GM06990 (cell line): ENCODE measurements around the gene ABHD12B.

ENCODE experiments used
- DNase-seq: peaks from one replicate; pipeline ENCODE4 v3.0.0-alpha.2; 2011; ENCODE audit not compliant: insufficient read length; ENCODE audit errors: extremely low read depth
- H3K27me3 ChIP-seq: replicated peaks from 2 replicates; pipeline ENCODE4 v1.6.0; 2011; ENCODE audit warnings: low read length; ENCODE audit not compliant: control insufficient read depth, insufficient read depth
- H3K36me3 ChIP-seq: 2 replicates; pipeline ENCODE4 v1.5.1; 2011; ENCODE audit warnings: low read length; ENCODE audit not compliant: control insufficient read depth, insufficient read depth
- H3K4me3 ChIP-seq: replicated peaks from 2 replicates; pipeline ENCODE4 v1.5.1; 2011; ENCODE audit warnings: low read depth, mild to moderate bottlenecking, control low read depth, low read length
- TF ChIP-seq, protein P1 (sequence below): IDR thresholded peaks from 2 replicates; pipeline ENCODE4 v1.5.1; 2011; ENCODE audit warnings: low read length, control low read depth, mild to moderate bottlenecking, inconsistent platforms; ENCODE audit not compliant: insufficient read depth, poor library complexity, severe bottlenecking

ABHD12B gene

DNA sequence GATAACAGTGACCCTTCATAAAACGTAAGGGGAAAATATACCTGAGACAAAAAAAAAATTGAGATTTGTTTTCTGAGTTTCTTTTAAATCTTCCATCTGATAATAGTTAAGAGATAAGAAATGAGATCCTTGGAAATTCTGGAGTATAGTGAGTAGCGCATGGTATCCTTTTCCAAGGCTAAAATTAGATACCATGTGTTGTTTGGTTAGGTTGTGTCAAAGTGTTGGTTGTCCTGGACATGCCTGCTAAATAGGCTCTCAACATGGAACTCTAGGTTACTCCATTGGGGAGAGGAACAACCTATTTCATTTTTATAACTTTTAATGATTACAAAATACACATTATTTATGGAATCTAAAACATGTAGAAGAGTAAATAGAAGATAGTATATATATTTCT is 57.7 kb downstream of the ABHD12B start:
- Histone ChIP-seq H3K36me3 (no peaks in the 10 kb centered on the region), H3K4me3 (no peak overlapping the region), H3K27me3 (no peaks in the 10 kb centered on the region)
- no peak for DNase-seq
- TF ChIP-seq, protein P1, sequence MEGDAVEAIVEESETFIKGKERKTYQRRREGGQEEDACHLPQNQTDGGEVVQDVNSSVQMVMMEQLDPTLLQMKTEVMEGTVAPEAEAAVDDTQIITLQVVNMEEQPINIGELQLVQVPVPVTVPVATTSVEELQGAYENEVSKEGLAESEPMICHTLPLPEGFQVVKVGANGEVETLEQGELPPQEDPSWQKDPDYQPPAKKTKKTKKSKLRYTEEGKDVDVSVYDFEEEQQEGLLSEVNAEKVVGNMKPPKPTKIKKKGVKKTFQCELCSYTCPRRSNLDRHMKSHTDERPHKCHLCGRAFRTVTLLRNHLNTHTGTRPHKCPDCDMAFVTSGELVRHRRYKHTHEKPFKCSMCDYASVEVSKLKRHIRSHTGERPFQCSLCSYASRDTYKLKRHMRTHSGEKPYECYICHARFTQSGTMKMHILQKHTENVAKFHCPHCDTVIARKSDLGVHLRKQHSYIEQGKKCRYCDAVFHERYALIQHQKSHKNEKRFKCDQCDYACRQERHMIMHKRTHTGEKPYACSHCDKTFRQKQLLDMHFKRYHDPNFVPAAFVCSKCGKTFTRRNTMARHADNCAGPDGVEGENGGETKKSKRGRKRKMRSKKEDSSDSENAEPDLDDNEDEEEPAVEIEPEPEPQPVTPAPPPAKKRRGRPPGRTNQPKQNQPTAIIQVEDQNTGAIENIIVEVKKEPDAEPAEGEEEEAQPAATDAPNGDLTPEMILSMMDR: no peak

- TF ChIP-seq, protein P1: no peak
- Histone ChIP-seq H3K27me3 (no peaks in the 10 kb centered on the region), H3K4me3 (no peak overlapping the region), H3K36me3 (no peaks in the 10 kb centered on the region)
- no peak for DNase-seq
Observed at GRCh38 chr14:50931559-50931958, 59.7 kb downstream of the ABHD12B start.

GRCh38 chr14:50932156-50932555 is 60.3 kb downstream of the ABHD12B start:
- no peak for DNase-seq
- no peaks in the 10 kb centered on the region for H3K27me3 ChIP-seq

GRCh38 chr14:50932592-50933495 is 61.0 kb downstream of the ABHD12B start:
- no peak overlapping the region for H3K4me3 ChIP-seq
- no peaks in the 10 kb centered on the region for H3K36me3 ChIP-seq
- H3K27me3 ChIP-seq: no peaks in the 10 kb centered on the region
- TF ChIP-seq, protein P1: no peak
- DNase-seq: no peak

More at GRCh38 chr14:50932156-50932555, 60.3 kb downstream of the ABHD12B start:
- H3K36me3 ChIP-seq: no peaks in the 10 kb centered on the region
- no peak overlapping the region for H3K4me3 ChIP-seq
- TF ChIP-seq, protein P1: no peak

DNA sequence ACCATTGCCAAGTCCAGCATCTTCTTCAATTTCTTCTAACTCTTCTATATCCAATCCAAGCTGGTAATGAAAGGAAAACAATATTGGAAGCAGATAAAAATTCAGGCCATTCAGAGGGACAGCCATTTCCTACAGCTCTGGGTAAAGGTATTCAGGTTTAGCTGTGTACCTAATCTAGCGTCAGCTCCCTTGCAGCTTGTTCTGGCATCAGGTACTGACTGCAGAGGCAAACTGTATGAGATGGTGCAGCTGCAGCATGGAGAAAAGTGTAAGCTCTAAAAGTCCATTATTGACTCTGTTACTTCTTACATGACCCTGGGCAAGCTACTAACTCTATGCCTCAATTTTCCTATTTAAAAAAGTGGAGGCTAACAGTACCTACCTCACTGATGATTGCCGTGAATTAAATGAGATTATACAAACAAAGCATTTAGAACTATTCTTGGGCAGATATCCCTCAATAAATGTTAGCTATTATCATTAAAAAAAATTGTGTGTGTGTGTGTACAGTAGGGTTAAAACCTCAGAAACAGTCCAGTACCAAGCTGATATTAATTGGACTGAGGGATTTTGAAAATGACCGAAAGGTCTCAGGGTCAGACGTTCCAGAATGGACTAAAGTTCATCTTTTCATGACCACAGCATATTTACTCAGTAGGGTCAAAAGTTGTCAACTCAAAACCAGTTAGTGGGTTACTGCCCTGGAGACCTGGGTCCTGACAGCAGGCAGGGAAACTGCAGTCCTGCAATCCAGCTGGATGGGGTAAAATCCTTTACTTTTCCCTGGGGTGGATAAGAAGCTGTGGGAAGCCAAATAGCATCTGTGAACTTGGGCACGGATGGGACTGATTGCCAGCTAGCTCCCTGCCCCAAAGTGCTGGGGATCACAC is 63.5 kb downstream of the ABHD12B start:
- TF ChIP-seq, protein P1: no peak
- Histone ChIP-seq H3K36me3 (no peaks in the 10 kb centered on the region), H3K27me3 (no peaks in the 10 kb centered on the region), H3K4me3 (no peak overlapping the region)
- DNase-seq: no peak
